Germinal center (tissue), 1 donor: Measurements from ENCODE around the gene AMZ1.
"Not testable (repeated sequence)": the region's sequence is repeated elsewhere in the genome, so short reads cannot be mapped to it uniquely, and the experiment has no call there.

Source experiments
- DNase-seq: peaks from one replicate; pipeline ENCODE4 v3.0.0; 2012; ENCODE audit warnings: mixed read lengths, low spot score

The AMZ1 gene

DNA sequence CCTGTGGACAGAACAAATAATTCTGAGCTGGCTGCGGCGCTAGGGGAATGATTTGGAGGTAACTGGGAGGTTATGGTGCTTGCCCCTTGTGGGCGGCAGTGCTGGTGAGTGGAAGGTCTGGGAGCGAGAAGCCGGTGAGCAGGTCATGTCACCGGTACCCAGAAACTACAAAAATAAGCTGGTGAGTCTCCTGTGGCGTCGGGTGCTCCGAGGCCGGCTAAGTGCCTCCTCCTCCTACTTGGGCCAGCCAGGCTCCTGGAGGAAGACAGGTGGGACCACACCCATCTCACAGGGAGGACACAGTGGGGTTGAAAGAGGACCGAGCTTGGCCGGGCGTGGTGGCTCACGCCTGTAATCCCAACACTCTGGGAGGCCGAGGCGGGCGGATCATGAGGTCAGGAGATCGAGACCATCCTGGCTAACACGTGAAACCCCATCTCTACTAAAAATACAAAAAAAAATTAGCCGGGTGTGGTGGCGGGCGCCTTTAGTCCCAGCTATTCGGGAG is 4.0 kb downstream of the AMZ1 start:
- not testable (repeated sequence) for DNase-seq

DNA sequence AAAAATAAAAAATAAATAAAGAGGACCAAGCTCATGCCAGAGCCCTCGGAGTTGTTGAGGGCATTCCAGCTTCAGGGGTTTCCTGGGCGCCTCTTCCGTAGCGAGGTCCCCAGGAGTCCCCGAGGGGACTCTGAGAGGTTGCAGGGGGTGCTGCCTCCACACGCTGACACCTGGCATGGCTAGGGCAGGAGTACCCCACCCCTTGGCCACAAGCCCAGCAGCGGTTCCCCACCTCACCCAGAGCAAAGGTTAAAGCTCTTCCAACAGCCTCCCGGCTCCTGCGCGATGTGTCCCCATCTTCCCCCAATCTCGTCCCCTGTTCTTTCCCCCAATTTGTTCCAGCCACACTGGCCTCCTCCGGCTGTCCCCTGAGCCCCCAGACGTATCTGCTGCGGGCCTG is 4.5 kb downstream of the AMZ1 start:
- DNase-seq: no peak

DNA sequence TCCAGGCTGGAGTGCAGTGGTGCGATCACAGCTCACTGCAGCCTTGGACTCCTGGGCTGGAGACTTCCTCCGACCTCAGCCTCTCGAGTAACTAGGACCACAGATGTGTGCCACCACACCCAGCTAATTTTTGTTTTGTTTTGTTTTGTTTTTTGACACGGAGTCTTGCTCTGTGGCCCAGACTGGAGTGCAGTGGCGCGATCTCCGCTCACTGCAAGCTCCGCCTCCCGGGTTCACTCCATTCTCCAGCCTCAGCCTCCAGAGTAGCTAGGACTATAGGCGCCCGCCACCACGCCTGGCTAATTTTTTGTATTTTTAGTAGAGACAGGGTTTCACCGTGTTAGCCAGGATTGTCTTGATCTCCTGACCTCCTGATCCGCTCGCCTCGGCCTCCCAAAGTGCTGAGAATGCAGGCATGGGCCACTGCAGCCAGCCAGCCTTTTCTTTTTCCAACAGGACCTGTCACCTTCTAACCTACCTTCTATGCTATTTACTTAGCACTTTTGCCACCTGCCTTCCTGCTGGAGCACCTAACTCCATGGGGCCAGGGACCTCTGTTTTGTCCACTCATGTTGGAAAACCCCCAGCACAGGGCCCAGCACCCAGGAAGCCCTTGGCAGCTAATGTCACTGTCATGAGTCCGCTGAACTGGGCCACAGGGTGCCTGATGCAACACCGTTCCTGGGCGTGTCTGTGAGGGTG is 5.6 kb downstream of the AMZ1 start:
- DNase-seq: not testable (repeated sequence)

DNA sequence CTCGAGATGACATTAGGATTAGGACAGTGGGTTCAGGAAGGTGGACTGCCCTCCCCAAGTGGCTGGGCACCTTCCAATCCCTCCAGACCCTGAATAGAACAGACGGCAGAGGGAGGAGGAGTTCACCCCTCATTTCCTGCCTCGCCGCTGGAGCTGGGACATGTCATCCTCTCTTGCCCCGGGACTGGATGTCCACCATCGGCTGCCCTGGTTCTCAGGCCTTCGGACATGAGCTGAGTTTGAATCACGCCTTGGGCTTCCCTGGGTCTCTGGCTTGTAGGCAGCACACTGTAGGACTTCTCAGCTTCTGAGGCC is 6.1 kb downstream of the AMZ1 start:
- not testable (repeated sequence) for DNase-seq

DNA sequence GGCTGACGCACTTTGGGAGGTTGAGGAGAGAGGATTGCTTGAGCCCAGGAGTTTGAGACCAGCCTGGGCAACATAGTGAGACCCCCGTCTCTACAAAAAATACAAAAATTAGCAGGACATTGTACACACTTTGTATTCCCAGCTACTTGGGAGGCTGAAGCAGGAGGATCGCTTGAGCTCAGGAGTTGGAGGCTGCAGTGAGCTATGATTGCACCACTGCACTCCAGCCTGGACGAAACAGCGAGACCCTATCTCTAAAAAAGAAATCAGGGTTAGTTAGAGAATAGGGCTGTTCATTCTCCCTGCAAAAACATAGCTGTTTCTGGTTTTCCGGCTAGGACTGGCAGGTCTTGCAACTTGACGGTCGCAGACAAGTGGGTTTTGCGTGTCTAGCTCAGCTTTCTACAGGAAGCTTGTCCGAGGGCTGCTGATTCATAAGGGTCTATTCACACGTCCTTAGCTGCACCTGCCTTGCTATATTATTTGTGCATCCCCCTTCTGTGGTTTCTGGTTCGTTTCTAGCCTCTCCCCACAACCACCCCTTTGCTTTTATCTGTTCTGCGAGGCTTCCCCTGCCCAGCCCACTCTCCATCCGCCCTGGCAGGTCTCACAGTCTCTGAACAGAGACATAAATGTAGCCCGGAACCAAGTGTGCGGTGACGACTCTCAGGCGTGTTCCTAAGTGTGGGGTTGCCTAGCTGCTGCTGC is 10.7 kb downstream of the AMZ1 start:
- DNase-seq: peak; percentile 33

DNA sequence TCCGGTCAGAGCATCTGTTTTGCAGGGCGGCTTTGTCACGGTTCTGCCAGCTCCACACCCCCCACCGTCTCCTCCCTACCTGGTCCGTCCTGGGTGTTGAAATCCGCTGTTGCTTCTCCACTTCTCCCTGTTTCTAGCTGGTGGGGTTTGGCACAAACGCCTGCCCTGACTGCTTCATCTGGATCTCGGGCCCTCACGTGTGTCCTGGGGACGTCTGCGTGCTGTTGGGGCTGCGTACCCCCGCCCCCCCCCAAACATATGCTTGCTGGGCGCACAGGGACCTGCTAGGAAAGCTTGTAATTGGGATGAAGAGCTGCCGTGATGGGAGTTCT is 11.3 kb downstream of the AMZ1 start:
- DNase-seq: no peak

DNA sequence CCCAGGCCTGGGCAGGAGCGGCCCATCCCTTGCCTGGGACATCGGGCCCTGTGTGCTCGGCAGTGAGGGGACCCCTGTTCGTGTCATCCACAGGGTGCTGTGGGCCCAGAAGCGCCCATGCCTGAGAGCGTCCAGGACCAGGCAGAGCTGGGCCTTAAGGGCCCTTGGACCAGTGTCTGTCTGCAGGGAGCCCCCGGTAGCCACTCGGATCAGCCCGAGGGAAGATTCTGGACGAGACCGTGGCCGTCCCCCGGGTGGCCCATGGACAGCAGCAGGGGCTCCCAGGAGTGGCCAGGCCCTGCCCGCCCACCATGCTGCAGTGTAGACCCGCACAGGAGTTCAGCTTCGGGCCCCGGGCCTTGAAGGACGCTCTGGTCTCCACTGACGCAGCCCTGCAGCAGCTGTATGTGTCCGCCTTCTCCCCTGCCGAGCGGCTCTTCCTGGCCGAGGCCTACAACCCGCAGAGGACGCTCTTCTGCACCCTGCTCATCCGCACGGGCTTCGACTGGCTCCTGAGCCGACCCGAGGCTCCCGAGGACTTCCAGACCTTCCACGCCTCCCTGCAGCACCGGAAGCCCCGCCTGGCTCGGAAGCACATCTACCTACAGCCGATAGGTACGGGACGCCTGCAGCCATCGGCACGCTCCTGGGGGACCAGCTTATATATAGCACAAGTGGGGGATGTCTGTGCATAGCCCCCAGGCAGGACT is 12.3 kb downstream of the AMZ1 start:
- no peak for DNase-seq

DNA sequence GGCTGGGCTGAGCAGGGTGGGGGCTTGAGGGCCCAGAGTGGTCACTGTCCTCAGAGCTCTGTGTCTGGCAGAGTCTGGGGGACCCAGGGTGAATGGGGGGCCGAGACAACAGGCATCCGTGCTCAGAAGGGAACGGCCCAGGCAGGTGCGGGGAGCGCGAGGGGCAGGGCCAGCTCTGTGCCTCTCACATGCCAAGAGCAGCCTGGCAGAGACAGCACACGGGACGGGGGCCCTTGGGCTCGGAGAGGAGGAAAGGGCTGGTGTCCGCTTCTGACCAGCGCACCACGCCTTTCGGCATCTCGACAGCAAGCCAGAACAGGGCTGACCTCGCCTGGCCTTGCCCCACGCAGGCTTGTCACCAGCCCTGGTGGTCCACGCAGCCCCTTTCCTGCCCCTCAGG is 13.4 kb downstream of the AMZ1 start:
- DNase-seq: no peak

DNA sequence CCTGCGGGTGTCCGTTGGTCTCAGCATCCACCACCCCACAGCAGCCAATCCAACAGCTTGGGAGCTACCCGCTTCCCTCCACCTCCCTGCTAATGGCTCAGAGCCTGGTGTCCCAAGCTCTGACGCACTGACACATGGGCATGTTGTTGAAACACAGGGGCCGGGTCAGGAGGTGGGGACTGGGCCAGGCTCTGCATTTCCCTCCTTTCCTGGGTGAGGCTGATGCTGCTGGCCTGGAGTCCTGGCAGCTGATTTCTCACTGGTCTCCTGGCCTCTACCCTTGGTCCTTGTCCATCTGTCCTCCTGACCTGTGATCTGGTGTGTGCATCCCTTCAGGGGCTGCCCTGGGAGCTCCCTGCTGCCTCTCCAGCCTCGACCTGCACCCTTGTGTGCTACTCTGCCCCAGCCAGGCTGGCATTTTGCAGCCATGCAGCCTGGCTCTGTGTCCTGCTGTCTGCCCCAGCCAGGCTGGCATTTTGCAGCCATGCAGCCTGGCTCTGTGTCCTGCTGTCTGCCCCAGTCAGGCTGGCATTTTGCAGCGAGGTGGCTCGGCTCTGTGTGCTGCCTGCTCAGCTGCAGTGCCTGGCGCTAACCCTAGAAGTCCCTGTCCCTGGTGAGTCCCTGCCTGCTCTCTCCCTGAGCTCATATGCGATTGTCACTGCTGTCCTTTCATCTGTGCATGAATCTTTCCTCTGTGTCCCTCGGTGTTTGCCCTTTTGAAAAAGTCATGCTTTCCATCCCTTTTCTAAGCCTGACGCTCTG is 14.0 kb downstream of the AMZ1 start:
- DNase-seq: no peak

DNA sequence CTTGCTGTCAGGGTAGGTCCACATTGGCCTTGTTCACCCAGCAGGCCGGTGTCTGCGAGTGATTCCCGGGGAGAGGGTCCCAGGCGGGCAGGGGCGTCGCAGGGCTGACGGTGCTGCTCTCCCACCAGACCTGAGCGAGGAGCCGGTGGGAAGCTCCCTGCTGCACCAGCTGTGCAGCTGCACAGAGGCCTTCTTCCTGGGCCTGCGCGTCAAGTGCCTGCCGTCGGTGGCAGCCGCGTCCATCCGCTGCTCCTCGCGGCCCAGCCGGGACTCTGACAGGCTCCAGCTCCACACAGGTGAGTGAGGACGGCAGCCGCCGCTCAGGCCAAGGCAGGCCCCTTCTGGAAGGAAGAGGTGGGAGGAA is 14.6 kb downstream of the AMZ1 start:
- no peak for DNase-seq

DNA sequence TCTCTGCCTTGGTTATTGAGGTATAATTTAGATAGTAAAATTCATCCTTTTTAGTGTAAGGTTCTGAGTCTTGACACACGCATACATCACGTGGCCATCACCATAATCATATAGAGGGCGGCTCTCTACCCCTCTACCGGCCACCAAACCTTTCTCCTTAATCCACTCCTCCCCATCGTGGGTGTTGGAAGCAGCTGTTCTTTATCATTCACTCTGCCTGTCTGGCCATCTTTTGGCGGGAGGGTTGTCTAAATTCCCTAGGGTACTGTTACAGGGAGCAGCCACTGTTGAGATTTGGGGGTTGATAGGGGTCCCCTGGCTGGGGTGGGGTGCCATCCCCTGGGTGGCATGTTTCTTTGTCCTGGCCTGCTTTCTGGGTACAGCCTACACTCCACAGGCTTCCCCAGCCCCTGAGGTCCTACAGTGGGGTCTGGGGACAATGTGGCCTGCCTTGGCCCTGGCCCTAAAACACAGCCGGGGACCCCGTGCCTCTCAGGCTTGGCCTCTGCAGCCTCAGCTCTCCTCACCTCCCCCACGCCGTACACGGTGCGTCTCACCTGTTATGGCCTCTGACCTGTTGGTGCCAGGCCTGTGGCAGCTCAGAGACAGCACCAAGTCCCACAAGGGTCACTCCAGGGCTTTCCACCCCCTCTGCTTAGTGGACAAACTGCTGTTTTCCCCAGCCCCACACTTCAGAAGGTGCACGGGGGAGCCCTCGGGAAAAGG is 17.5 kb downstream of the AMZ1 start:
- no peak for DNase-seq

DNA sequence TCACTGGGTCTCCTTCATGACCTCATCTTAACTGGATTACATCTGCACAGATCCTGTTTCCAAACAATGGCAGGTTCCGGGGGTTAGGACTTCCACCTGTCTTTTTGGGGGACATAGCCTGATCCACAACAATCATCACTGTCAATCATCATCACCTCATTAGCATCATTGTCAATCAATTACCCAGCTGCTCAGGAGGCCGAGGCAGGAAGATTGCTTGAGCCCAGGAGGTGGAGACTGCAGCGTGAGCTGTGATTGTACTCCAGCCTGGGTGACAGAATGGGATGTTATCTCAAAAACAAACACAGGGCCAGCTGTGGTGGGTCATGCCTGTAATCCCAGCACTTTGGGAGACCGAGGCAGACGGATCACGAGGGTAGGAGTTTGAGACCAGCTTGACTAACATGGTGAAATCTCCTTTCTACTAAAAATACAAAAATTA is 18.7 kb downstream of the AMZ1 start:
- DNase-seq: no peak

DNA sequence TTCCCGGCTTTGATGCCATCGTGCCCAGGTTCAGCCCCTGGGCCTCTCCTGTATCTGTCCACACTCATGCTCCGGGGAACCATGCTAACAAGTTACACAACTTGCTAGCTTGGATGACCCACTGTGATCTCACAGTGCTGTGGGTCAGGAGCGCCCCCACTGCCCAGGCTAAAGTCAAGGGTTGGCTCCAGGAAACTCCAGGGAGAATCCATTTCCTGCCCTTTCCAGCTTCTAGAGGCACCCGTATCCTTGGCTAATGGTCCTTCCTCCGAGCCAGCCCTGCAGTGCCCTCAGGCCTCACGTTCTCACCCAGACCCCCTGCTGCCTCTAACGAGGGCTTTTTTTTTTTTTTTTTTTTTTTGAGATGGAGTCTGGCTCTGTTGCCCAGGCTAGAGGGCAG is 19.5 kb downstream of the AMZ1 start:
- no peak for DNase-seq

DNA sequence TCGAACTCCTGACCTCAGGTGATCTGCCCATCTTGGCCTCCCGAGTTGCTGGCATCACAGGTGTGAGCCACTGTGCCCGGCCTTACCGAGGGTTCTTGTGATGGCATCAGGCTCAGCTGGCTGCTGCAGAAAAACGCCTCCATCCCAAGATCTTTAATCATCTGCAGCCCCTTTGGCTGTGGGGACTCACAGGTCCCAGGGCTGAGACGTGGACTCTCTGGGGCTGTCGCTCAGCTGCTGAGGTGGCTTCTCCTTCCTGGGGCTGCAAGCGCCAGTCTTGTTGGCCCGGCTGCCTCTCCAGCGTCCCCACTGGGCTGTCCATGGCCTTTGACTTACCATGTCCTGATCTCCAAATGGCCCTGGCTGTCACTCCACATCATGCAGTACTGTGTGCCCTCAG is 20.0 kb downstream of the AMZ1 start:
- no peak for DNase-seq

DNA sequence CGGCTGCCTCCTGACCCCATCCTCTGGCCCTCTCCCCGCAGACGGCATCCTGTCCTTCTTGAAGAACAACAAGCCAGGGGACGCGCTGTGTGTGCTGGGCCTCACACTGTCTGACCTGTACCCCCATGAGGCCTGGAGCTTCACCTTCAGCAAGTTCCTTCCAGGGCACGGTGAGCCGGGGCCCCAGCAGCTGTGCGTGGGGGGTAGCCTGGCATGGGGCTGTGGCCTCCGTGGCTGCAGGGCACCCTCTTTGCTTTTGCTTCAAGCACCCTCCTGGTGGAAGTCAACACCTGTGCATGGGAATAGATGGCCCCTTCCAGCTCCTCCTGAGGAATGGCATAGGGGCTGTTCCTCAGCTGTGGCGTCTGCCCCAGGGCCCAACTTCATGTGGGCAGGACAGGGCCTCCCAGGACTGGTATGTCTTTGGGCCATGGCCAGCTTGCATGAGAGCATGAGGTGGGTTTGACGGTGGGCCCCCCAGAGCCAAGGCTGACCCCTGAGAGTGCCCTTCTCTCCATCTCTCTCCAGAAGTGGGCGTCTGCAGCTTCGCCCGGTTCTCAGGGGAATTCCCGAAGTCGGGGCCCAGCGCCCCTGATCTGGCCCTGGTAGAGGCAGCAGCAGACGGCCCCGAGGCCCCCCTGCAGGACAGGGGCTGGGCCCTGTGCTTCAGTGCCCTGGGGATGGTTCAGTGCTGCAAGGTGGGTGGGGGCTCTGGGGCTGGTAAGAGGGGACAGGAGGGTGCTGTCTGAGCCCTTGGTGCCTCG is 20.7 kb downstream of the AMZ1 start:
- no peak for DNase-seq

DNA sequence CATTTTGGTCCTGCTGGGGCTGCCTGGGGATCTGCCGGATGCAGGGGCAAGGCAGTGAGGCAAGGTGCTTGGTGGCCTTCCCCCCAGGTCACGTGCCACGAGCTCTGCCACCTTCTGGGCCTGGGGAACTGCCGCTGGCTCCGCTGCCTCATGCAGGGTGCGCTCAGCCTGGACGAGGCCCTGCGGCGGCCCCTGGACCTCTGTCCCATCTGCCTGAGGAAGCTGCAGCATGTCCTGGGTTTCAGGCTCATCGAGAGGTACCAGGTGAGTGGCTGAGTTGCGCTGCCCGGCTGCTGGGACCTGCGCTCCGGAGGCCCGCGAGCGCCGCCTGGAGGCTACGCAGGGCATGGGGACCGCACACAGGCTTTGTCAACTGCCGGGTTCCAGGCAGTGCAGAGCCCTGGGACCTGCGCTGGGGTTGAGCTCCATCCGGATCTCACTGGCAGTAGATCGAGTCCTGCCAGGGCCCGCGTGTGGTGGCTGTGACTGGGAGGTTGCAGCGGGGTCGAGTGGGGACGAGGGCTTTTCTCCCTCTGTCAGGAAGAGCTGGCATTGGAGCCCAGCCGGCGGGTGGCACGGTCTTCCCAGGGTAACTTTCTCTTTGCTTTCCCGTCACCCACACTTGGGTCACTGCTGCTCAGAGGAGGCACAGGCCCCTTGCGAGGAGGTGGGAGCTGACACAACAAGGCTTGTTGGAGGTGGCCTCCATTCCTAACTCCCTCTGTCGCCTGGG is 21.7 kb downstream of the AMZ1 start:
- peak; percentile 88 for DNase-seq

DNA sequence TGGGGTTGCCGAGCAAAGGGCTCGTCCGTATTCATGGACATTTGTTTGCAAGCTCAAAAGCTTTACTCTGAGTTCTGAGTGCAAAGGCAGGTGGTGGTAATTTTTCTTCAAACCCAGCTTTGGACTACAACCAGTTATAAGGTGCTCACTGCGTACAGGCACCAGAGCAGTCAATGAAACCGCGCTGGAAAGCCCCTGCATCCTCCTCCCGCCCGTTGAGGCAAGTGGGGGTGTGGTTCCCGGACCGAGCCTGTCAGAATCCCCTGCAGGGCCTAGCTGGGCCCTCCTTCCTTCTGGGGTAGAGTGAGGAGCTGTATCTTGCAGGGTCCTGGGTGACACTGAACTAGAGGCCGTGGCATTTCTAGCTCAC is 22.3 kb downstream of the AMZ1 start:
- DNase-seq: peak; percentile 73

DNA sequence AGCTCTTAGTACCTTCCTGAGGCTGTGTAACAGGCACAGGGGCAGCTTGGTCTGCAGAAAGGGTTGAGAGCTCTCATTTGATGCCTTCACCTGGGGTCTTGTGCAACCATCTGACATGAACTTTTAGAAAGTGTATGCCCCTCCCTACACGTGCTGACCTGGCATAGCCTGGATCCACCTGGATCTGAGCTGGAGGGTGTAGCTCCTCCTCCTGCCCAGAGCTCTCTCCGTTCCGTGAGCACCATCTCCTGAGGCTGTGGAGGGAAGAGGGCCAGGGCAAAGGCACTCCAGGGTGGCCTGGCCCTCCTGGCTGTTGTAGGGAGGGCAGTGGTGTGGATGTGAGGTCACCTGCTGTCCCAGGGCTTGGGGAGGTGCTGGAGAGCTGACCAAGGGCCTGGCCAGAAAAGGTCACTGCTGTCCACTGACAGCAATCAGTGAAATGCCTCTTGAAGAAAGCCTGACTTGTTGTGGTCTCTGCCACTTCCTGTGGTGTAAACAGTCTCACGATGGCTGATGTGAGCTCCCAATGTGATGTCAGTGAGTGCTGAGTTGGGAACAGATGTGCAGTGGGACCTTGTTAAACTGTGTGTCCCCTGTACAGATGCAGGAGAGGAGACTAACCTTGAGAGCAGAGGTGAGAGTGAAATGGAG is 23.0 kb downstream of the AMZ1 start:
- peak; percentile 33 for DNase-seq

DNA sequence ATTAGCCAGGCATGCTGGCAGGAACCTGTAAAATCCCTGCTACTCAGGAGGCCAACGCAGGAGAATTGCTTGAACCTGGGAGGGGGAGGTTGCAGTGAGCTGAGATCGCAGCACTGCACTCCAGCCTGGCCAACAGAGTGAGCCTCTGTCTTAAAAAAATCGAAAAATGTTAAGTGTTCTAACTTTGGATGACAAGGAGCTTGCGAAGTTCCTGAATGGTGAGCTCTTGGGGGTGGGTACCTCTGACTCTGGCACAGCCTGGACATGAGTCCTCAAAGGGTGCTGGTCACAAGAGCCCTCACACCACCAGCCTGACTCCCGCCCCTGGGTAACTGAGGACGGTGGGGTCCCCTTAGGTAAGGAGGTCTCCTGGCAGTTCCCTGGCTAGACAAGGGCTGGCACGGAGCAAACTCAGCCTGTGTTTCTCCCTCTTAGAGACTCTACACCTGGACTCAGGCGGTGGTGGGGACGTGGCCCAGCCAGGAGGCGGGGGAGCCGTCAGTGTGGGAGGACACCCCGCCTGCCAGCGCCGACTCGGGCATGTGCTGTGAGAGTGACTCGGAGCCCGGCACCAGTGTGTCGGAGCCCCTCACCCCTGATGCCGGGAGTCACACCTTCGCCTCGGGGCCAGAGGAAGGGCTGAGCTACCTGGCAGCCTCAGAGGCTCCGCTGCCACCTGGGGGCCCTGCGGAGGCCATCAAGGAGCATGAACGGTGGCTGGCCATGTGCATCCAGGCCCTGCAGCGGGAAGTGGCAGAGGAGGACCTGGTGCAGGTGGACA is 24.1 kb downstream of the AMZ1 start:
- no peak for DNase-seq
